ENCODE data around the gene GPD1. TPM values are rescaled to one million over a fixed set of nuclear protein-coding genes. Genes with fewer than 3 reads are reported as not detected.
A peak's percentile ranks its signal among the peaks of the same experiment; 100 is the strongest.

Gene GPD1
- total RNA-seq, 1 experiment from 2014 or later: 1.5 TPM

DNA sequence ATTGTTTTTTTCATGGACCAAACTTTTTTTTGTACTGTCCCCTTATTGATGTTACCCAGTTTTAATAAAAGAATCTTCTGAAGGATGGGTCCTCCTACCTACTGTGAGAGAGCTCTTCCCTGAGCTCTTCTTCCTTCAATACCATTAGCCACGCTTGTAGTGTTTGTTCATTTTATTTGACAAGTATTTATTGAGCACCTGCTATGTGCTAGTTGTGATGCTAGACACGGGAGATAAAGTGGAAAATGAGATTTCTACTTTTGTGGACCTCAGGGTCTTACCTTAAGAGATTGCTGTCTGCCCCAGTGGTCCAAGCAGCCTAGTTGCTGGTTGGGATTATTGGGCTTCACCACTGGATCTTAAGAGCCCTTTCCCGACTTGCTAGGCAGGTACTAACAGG lies 3.2 kb upstream of the GPD1 start:
- Mint-ChIP-seq H3K27ac (ENCODE audit: unreplicated experiment) (no peak overlapping the region), H3K4me1 (ENCODE audit: low read depth, unreplicated experiment) (peaks cover 14% of the 10 kb centered on the region), H3K4me3 (ENCODE audit: unreplicated experiment) (no peak overlapping the region), H3K36me3 (ENCODE audit: insufficient read depth, unreplicated experiment) (peaks cover 68% of the 10 kb centered on the region), H3K27me3 (ENCODE audit: insufficient read depth, unreplicated experiment) (no peaks in the 10 kb centered on the region), H3K9me3 (ENCODE audit: unreplicated experiment) (no peaks in the 10 kb centered on the region)
- DNase-seq: no peak
- Histone ChIP-seq H3K4me3 (ENCODE audit: low read depth, low read length) (no peak overlapping the region), H3K36me3 (ENCODE audit: control insufficient read depth, insufficient read depth, low read length) (peaks cover 13% of the 10 kb centered on the region), H3K9me3 (no peaks in the 10 kb centered on the region), H3K4me1 (peaks cover 27% of the 10 kb centered on the region), H3K27me3 (replicated peaks; ENCODE audit: control insufficient read depth, insufficient read depth, low read length) (no peaks in the 10 kb centered on the region)
- TF ChIP-seq, protein P1, sequence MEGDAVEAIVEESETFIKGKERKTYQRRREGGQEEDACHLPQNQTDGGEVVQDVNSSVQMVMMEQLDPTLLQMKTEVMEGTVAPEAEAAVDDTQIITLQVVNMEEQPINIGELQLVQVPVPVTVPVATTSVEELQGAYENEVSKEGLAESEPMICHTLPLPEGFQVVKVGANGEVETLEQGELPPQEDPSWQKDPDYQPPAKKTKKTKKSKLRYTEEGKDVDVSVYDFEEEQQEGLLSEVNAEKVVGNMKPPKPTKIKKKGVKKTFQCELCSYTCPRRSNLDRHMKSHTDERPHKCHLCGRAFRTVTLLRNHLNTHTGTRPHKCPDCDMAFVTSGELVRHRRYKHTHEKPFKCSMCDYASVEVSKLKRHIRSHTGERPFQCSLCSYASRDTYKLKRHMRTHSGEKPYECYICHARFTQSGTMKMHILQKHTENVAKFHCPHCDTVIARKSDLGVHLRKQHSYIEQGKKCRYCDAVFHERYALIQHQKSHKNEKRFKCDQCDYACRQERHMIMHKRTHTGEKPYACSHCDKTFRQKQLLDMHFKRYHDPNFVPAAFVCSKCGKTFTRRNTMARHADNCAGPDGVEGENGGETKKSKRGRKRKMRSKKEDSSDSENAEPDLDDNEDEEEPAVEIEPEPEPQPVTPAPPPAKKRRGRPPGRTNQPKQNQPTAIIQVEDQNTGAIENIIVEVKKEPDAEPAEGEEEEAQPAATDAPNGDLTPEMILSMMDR (IDR thresholded peaks at IDR 0.05; ENCODE audit: insufficient read depth in 1 of 2, low read depth in 1 of 2, low read length in 1 of 2, severe bottlenecking in 1 of 2, unreplicated experiment in 1 of 2): no peak
- no TSS peak for BruUV-seq (replicated peaks)
- intact Hi-C loops (cut with micrococcal nuclease; ENCODE audit: unreplicated experiment): no loop called here
- ChIA-PET CTCF (interaction anchor here (0.7 to 3.4 kb wide), 7 partner anchors 10 to 116 kb away, joined by 3 to 53 read pairs (median 5); partner anchors contain the start of genes CERS5, COX14 and SMARCD1), POLR2A (interaction anchor here (0.6 to 2.1 kb wide), 2 partner anchors 10 to 418 kb away, joined by 3 to 12 read pairs; no protein-coding TSS in a partner anchor)

DNA sequence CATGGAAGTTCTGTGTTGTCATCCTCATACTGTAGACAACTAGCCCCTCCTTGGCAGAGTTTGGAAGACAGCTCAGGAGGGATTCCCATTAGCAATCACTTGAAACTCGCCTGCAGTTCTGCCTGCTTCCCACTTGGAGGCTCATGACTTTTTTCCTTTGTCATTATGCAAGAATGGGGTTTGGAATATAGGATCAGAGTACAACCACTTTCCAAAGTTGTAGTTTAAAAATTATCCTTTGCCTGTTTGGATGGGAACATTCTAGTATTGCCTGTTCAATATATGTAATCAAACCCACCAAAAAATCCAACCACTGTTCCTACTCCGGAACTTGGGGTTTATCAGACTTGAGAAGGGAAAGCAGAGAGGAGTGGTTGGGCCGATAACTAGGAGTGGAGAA lies 2.1 kb upstream of the GPD1 start:
- no peaks in the 10 kb centered on the region for H3K27me3 ChIP-seq (replicated peaks; ENCODE audit: control insufficient read depth, insufficient read depth, low read length)
- H3K27me3 Mint-ChIP-seq (ENCODE audit: insufficient read depth, unreplicated experiment): no peaks in the 10 kb centered on the region
- H3K4me1 ChIP-seq: peaks cover 30% of the 10 kb centered on the region
- peaks cover 8% of the 10 kb centered on the region for H3K36me3 ChIP-seq (ENCODE audit: control insufficient read depth, insufficient read depth, low read length)
- no peaks in the 10 kb centered on the region for H3K9me3 ChIP-seq
- TF ChIP-seq, protein P1 (IDR thresholded peaks at IDR 0.05; ENCODE audit: insufficient read depth in 1 of 2, low read depth in 1 of 2, low read length in 1 of 2, severe bottlenecking in 1 of 2, unreplicated experiment in 1 of 2): peak; percentile 66 to 77
- CTCF ChIA-PET: interaction anchor here (0.7 to 3.4 kb wide), 8 partner anchors 9 to 74 kb away, joined by 3 to 53 read pairs (median 4); partner anchors contain the start of genes CERS5, COX14 and SMARCD1
- no peak overlapping the region for H3K4me3 Mint-ChIP-seq (ENCODE audit: unreplicated experiment)
- intact Hi-C loops (cut with micrococcal nuclease; ENCODE audit: unreplicated experiment): loop anchor here (1.0 kb wide), 2 partner anchors 10 to 26 kb away; no protein-coding TSS in a partner anchor
- H3K4me3 ChIP-seq (ENCODE audit: low read depth, low read length): no peak overlapping the region
- H3K27ac Mint-ChIP-seq (ENCODE audit: unreplicated experiment): no peak overlapping the region
- H3K4me1 Mint-ChIP-seq (ENCODE audit: low read depth, unreplicated experiment): peaks cover 19% of the 10 kb centered on the region
- H3K9me3 Mint-ChIP-seq (ENCODE audit: unreplicated experiment): no peaks in the 10 kb centered on the region
- peaks cover 57% of the 10 kb centered on the region for H3K36me3 Mint-ChIP-seq (ENCODE audit: insufficient read depth, unreplicated experiment)
- peak in 1 of 2 experiments; percentile 57 for DNase-seq
- POLR2A ChIA-PET: interaction anchor here (0.6 to 2.1 kb wide), 3 partner anchors 9 to 447 kb away, joined by 6 to 12 read pairs (median 8); partner anchors contain the start of gene COX14
- BruUV-seq (replicated peaks): no TSS peak

DNA sequence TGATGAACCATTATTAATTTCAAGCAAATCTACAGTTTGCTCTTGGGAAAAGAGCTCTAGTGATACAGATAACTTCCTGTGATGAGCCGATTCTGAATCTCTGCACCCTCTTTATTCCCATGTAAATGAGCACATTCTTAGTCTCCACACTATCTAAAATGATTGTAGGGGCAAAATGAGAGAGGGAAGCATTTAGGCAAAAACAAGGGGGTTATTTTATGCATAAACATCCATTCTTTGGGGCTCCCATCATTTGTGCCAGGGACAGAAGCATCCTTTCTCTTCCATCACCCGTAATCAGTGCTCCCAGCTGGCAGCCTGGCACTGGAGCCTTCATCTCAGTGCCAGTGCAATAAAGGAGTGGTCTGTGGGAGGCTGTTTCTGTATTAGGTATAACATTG lies 1.7 kb upstream of the GPD1 start:
- Mint-ChIP-seq H3K9me3 (ENCODE audit: unreplicated experiment) (no peaks in the 10 kb centered on the region), H3K36me3 (ENCODE audit: insufficient read depth, unreplicated experiment) (peaks cover 52% of the 10 kb centered on the region), H3K4me3 (ENCODE audit: unreplicated experiment) (no peak overlapping the region), H3K27me3 (ENCODE audit: insufficient read depth, unreplicated experiment) (no peaks in the 10 kb centered on the region), H3K27ac (ENCODE audit: unreplicated experiment) (no peak overlapping the region), H3K4me1 (ENCODE audit: low read depth, unreplicated experiment) (peaks cover 19% of the 10 kb centered on the region)
- H3K9me3 ChIP-seq: no peaks in the 10 kb centered on the region
- CTCF ChIA-PET: interaction anchor here (0.6 to 3.4 kb wide), 6 partner anchors 9 to 74 kb away, joined by 3 to 53 read pairs (median 4); partner anchors contain the start of genes CERS5, COX14 and SMARCD1
- intact Hi-C loops (cut with micrococcal nuclease; ENCODE audit: unreplicated experiment): no loop called here
- TF ChIP-seq, protein P1 (IDR thresholded peaks at IDR 0.05; ENCODE audit: insufficient read depth in 1 of 2, low read depth in 1 of 2, low read length in 1 of 2, severe bottlenecking in 1 of 2, unreplicated experiment in 1 of 2): no peak
- no peak for DNase-seq
- no peak overlapping the region for H3K4me3 ChIP-seq (ENCODE audit: low read depth, low read length)
- BruUV-seq (replicated peaks): no TSS peak
- peaks cover 8% of the 10 kb centered on the region; the same call in 1 of the 2 replicates for H3K36me3 ChIP-seq (ENCODE audit: control insufficient read depth, insufficient read depth, low read length)
- peaks cover 30% of the 10 kb centered on the region for H3K4me1 ChIP-seq
- H3K27me3 ChIP-seq (replicated peaks; ENCODE audit: control insufficient read depth, insufficient read depth, low read length): no peaks in the 10 kb centered on the region
- POLR2A ChIA-PET: interaction anchor here (1.7 kb wide), 1 partner anchor 10 kb away, joined by 8 read pairs; the partner anchor contains the start of gene COX14

Data from Caco-2 (cell line).